Panc1 (cell line): Measurements from ENCODE around the gene KCNMA1.

Experiments used
- CTCF ChIP-seq: fragments of 450-650 bp; IDR thresholded peaks from 2 replicates; pipeline ENCODE4 v1.5.1; 2017; ENCODE audit warnings: mild to moderate bottlenecking
- POLR2AphosphoS5 ChIP-seq: IDR thresholded peaks from 2 replicates; pipeline ENCODE4 v1.6.1; 2012; ENCODE audit warnings: mild to moderate bottlenecking, low read depth, low read length, moderate library complexity
- REST ChIP-seq, 2 experiments: IDR thresholded peaks; 2 replicates each; pipeline ENCODE4 v1.6.1; 2011 to 2012; ENCODE audit warnings: low read depth in 2 of 2, control low read depth in 1 of 2, low read length in 1 of 2, mild to moderate bottlenecking in 1 of 2, moderate library complexity in 1 of 2; ENCODE audit not compliant: insufficient read depth in 1 of 2

GRCh38 chr10:77187376-77187999 lies 450.1 kb downstream of the KCNMA1 start:
- no peak for TF ChIP-seq REST (IDR thresholded peaks at IDR 0.05; ENCODE audit: insufficient read depth in 1 of 2, low read depth in 2 of 2, low read length in 1 of 2)
- no peak for TF ChIP-seq POLR2AphosphoS5
- TF ChIP-seq CTCF, result no peak
